Fibroblast of skin of scalp (primary cell): ENCODE results near the gene FAM25C.
"Not testable (repeated sequence)": the region's sequence is repeated elsewhere in the genome, so short reads cannot be mapped to it uniquely, and the experiment has no call there.

Source experiments
- DNase-seq: peaks from one replicate; pipeline ENCODE4 v3.0.0-alpha.2; 2013

The FAM25C gene

GRCh38 chr10:47957158-47957557 is 42.4 kb downstream of the FAM25C start:
- not testable (repeated sequence) for DNase-seq

- DNase-seq, result not testable (repeated sequence)
Measured at GRCh38 chr10:47947424-47947823, 52.2 kb downstream of the FAM25C start.
